Activated CD8-positive, alpha-beta memory T cell treated with anti-CD3 and anti-CD28 coated beads, Interleukin-2, amount 50 U/mL, for 24 hours (primary cell): Measurements from ENCODE around the gene SPATA9.

Source experiments
- DNase-seq: peaks from one replicate; pipeline ENCODE4 v3.0.0-alpha.2; 2020; ENCODE audit errors: extremely low read depth

SPATA9 gene

GRCh38 chr5:95682891-95683290 is at the start of gene SPATA9:
TSS of gene SPATA9 (minus strand) at chr5:95682991. CDS start at chr5:95682854, 137 bp downstream.
- no peak for DNase-seq

GRCh38 chr5:95731571-95732554 is 49.1 kb upstream of the SPATA9 start:
- DNase-seq: no peak

- no peak for DNase-seq
Observed at GRCh38 chr5:95730730-95731570, 48.2 kb upstream of the SPATA9 start, which contains the start of gene RHOBTB3. TSS of gene RHOBTB3 (plus strand) at chr5:95731336. CDS start at chr5:95731683, 347 bp downstream.

GRCh38 chr5:95730011-95730700 is 47.4 kb upstream of the SPATA9 start:
- no peak for DNase-seq

- no peak for DNase-seq
Observed at GRCh38 chr5:95729115-95730010, 46.6 kb upstream of the SPATA9 start.

GRCh38 chr5:95728494-95729114 is 45.8 kb upstream of the SPATA9 start:
- DNase-seq: no peak

GRCh38 chr5:95727764-95728191 is 45.0 kb upstream of the SPATA9 start:
- no peak for DNase-seq

- DNase-seq: no peak
Observed at GRCh38 chr5:95726811-95727763, 44.3 kb upstream of the SPATA9 start.

- no peak for DNase-seq
Observed at GRCh38 chr5:95725937-95726810, 43.4 kb upstream of the SPATA9 start.

GRCh38 chr5:95725071-95725820 is 42.5 kb upstream of the SPATA9 start:
- no peak for DNase-seq

- DNase-seq: no peak
Observed at GRCh38 chr5:95723632-95724369, 41.0 kb upstream of the SPATA9 start.

- DNase-seq: no peak
Observed at GRCh38 chr5:95721582-95722295, 38.9 kb upstream of the SPATA9 start.

- no peak for DNase-seq
Observed at GRCh38 chr5:95720094-95720786, 37.4 kb upstream of the SPATA9 start.

- DNase-seq: no peak
Observed at GRCh38 chr5:95718738-95719137, 35.9 kb upstream of the SPATA9 start.

GRCh38 chr5:95718203-95718602 is 35.4 kb upstream of the SPATA9 start:
- no peak for DNase-seq
